ENCODE measurements around the gene SREK1.

The SREK1 gene

GRCh38 chr5:66174338-66174737 lies 30.2 kb downstream of the SREK1 start:
- no peaks in the 10 kb centered on the region for H3K27me3 Mint-ChIP-seq
- H3K36me3 Mint-ChIP-seq = peaks cover 64% of the 10 kb centered on the region
- no peak for DNase-seq
- H3K4me1 Mint-ChIP-seq = peaks cover 26% of the 10 kb centered on the region
- CTCF ChIA-PET = interaction anchor here (1.0 kb wide), 1 partner anchor 582 kb away, joined by 3 read pairs; no protein-coding TSS in a partner anchor
- no peak overlapping the region for H3K27ac Mint-ChIP-seq
- no peaks in the 10 kb centered on the region for H3K9me3 Mint-ChIP-seq
- no peak overlapping the region for H3K4me3 Mint-ChIP-seq

DNA sequence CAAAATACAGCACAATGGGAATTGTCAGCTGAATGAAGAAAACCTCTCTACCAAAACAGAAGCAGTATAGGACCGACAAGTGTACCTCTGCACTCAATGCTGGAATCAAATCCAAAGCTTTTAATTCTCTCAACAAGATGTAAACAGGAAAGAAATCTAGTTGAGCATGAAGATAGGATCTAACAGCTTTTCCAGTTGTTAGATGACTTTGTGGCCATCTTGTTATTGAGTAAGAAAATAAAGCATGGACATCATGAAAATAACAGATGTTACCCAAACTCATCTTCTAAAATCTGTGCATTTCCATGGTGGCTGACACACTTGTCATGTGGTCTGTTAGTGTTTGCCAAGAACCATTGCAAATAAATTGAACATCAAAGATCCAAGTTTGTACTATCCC lies 34.7 kb downstream of the SREK1 start:
- CTCF ChIA-PET = interaction anchor here (1.2 to 1.6 kb wide), 2 partner anchors 14 to 128 kb away, joined by 5 read pairs; no protein-coding TSS in a partner anchor
- H3K27me3 Mint-ChIP-seq = no peaks in the 10 kb centered on the region
- H3K27ac Mint-ChIP-seq = no peak overlapping the region
- H3K4me3 Mint-ChIP-seq = no peak overlapping the region
- no peak for DNase-seq
- H3K9me3 Mint-ChIP-seq = no peaks in the 10 kb centered on the region
- H3K4me1 Mint-ChIP-seq = peaks cover 6% of the 10 kb centered on the region
- H3K36me3 Mint-ChIP-seq = peaks cover 66% of the 10 kb centered on the region

DNA sequence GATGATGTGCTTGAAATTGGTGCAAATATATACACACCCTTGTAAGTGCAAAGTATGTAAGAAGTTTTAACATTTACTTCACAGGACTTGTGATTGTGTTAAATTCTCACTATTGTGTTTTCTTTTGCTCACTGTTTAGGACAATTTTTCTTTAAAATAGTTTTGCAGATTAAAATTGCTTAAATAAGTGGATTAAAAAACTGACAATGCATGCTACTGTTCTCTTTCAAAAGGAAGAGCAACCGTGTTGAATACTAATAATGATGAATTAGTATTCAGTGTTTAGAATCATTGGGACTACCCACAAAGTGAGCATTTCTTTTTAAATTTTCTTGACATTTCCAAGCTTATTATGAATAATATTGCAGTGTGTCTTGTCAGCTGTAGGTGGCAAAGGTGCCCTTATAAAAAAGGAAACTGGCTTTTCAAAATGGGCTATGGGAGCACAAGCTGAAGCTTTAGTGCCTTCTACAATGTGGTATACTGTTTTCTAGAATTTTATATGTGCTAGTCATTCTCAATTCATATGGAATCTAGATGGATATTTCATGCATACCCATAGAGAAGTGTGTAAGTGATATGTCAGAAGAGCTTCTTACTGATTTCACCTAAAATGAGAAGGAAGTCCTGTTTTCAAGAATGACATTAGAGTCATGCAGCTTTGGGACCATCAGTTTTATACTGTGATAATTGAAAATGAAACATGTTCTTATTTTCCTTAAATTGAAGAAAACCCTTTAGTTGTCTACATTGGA lies 35.4 kb downstream of the SREK1 start:
- Mint-ChIP-seq H3K4me3 (no peak overlapping the region), H3K9me3 (no peaks in the 10 kb centered on the region), H3K27ac (no peak overlapping the region), H3K36me3 (peaks cover 65% of the 10 kb centered on the region), H3K27me3 (no peaks in the 10 kb centered on the region), H3K4me1 (peaks cover 6% of the 10 kb centered on the region)
- no peak for DNase-seq
- CTCF ChIA-PET = interaction anchor here (1.2 to 2.1 kb wide), 3 partner anchors 8 to 127 kb away, joined by 5 to 13 read pairs (median 5); no protein-coding TSS in a partner anchor

GRCh38 chr5:66180282-66181155 lies 36.4 kb downstream of the SREK1 start:
- CTCF ChIA-PET = interaction anchor here (1.2 to 2.1 kb wide), 3 partner anchors 9 to 126 kb away, joined by 5 to 13 read pairs (median 5); no protein-coding TSS in a partner anchor
- Mint-ChIP-seq H3K27me3 (no peaks in the 10 kb centered on the region), H3K27ac (no peak overlapping the region), H3K4me1 (no peaks in the 10 kb centered on the region), H3K36me3 (peaks cover 62% of the 10 kb centered on the region), H3K4me3 (no peak overlapping the region), H3K9me3 (no peaks in the 10 kb centered on the region)
- DNase-seq = no peak

GRCh38 chr5:66186108-66186507 lies 42.0 kb downstream of the SREK1 start:
- CTCF ChIA-PET = interaction anchor here (1.0 to 1.2 kb wide), 2 partner anchors 120 to 443 kb away, joined by 3 to 4 read pairs; no protein-coding TSS in a partner anchor
- Mint-ChIP-seq H3K27ac (no peak overlapping the region), H3K36me3 (peaks cover 19% of the 10 kb centered on the region), H3K9me3 (no peaks in the 10 kb centered on the region), H3K4me3 (no peak overlapping the region), H3K27me3 (no peaks in the 10 kb centered on the region), H3K4me1 (no peaks in the 10 kb centered on the region)
- no peak for DNase-seq

GRCh38 chr5:66193419-66193818 lies 49.3 kb downstream of the SREK1 start:
- Mint-ChIP-seq H3K27ac (no peak overlapping the region), H3K4me3 (no peak overlapping the region), H3K36me3 (no peaks in the 10 kb centered on the region), H3K4me1 (no peaks in the 10 kb centered on the region), H3K9me3 (no peaks in the 10 kb centered on the region), H3K27me3 (no peaks in the 10 kb centered on the region)
- no peak for DNase-seq
- CTCF ChIA-PET = no interaction called here

DNA sequence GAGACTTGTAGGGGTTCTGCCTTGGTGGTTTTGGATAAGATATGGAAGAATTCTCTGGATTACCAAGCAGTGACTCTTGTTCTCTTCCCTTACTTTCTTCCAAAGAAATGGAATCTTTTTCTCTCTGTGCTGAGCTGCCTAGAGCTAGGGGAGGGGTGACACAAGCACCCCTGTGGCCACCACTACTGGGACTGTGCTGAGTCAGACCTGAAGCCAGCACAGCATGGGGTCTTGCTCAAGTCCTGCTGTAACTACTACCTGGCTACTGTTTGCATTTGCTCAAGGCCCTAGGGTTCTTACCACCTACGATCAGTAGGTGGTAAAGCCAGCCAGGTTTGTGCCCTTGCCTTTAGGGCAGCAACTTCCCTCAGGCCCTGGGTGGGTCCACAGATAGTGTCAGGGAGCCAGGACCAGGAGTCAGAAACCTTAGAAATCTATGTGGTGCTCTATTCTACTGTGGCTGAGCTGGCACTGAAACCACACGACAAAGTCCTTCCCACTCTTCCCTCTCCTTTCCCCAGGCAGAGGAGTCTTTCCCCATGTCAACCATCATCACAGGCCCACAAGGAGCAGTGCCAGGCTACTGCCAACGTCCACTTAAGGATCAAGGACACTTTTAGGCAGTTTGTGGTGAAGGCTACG lies 53.8 kb downstream of the SREK1 start:
- Mint-ChIP-seq H3K4me1 (no peaks in the 10 kb centered on the region), H3K36me3 (no peaks in the 10 kb centered on the region), H3K9me3 (peaks cover 2% of the 10 kb centered on the region), H3K27ac (no peak overlapping the region), H3K27me3 (peaks cover 3% of the 10 kb centered on the region), H3K4me3 (no peak overlapping the region)
- DNase-seq = no peak
- CTCF ChIA-PET = no interaction called here

DNA sequence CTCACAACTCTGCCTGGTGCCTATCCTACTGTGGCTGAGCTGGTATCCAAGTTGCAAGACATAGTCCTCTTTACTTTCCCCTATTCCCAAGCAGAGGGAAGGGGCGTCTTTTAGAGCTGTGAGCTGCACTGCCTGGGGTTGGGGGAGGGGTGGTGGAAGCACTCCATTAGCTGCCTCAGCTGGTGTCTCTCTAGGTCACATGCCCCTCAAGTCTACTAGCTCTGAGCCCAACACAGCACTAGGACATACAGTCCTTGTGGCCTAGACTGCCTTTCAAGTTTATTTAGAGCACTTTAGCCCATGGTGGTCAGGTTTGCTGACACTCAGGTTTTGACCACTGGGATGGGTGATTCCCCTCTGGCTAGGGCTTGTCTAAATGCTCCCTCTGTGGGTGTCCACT lies 54.7 kb downstream of the SREK1 start:
- CTCF ChIA-PET = interaction anchor here (0.6 kb wide), 1 partner anchor 555 kb away, joined by 4 read pairs; no protein-coding TSS in a partner anchor
- H3K36me3 Mint-ChIP-seq = no peaks in the 10 kb centered on the region
- peaks cover 2% of the 10 kb centered on the region for H3K9me3 Mint-ChIP-seq
- DNase-seq = no peak
- H3K27ac Mint-ChIP-seq = no peak overlapping the region
- no peak overlapping the region for H3K4me3 Mint-ChIP-seq
- H3K4me1 Mint-ChIP-seq = no peaks in the 10 kb centered on the region
- peaks cover 3% of the 10 kb centered on the region for H3K27me3 Mint-ChIP-seq

- peaks cover 2% of the 10 kb centered on the region for H3K9me3 Mint-ChIP-seq
- DNase-seq = no peak
- CTCF ChIA-PET = interaction anchor here (0.5 kb wide), 1 partner anchor 225 kb away, joined by 3 read pairs; no protein-coding TSS in a partner anchor
- peaks cover 3% of the 10 kb centered on the region for H3K27me3 Mint-ChIP-seq
- no peaks in the 10 kb centered on the region for H3K4me1 Mint-ChIP-seq
- no peaks in the 10 kb centered on the region for H3K36me3 Mint-ChIP-seq
- H3K27ac Mint-ChIP-seq = no peak overlapping the region
- no peak overlapping the region for H3K4me3 Mint-ChIP-seq
Observed at GRCh38 chr5:66203531-66203930, 59.4 kb downstream of the SREK1 start.

DNA sequence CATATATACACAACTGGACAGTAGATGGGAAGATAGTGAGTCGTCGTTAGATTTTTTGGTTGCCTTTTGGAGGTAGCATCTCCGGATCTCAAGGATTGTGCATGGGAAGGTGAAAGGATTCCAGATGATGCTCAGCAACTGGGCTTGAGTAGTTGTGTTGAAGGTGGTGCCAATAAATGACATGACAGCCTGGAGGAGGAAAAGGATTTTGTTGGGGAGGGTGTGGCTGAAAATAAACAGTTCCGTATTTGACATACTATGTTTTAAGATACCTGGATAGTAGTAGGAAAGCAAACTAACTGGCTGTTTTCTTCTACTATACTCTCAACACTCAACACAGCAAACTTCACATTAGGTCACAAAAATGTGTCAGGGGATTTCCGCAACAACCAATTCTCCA lies 62.4 kb downstream of the SREK1 start:
- H3K4me1 Mint-ChIP-seq = no peaks in the 10 kb centered on the region
- no peak for DNase-seq
- no peak overlapping the region for H3K4me3 Mint-ChIP-seq
- H3K9me3 Mint-ChIP-seq = peaks cover 2% of the 10 kb centered on the region
- CTCF ChIA-PET = no interaction called here
- H3K27ac Mint-ChIP-seq = no peak overlapping the region
- H3K36me3 Mint-ChIP-seq = no peaks in the 10 kb centered on the region
- no peaks in the 10 kb centered on the region for H3K27me3 Mint-ChIP-seq

GRCh38 chr5:66207800-66208561 lies 63.9 kb downstream of the SREK1 start:
- H3K4me1 Mint-ChIP-seq = no peaks in the 10 kb centered on the region
- H3K27me3 Mint-ChIP-seq = no peaks in the 10 kb centered on the region
- no peak overlapping the region for H3K4me3 Mint-ChIP-seq
- no peaks in the 10 kb centered on the region for H3K9me3 Mint-ChIP-seq
- H3K36me3 Mint-ChIP-seq = no peaks in the 10 kb centered on the region
- CTCF ChIA-PET = no interaction called here
- no peak for DNase-seq
- no peak overlapping the region for H3K27ac Mint-ChIP-seq

- Mint-ChIP-seq H3K36me3 (no peaks in the 10 kb centered on the region), H3K4me3 (no peak overlapping the region), H3K27me3 (no peaks in the 10 kb centered on the region), H3K4me1 (no peaks in the 10 kb centered on the region), H3K9me3 (no peaks in the 10 kb centered on the region), H3K27ac (no peak overlapping the region)
- no peak for DNase-seq
- CTCF ChIA-PET = no interaction called here
Observed at GRCh38 chr5:66209350-66209749, 65.2 kb downstream of the SREK1 start.

GRCh38 chr5:66209794-66210193 lies 65.7 kb downstream of the SREK1 start:
- Mint-ChIP-seq H3K4me3 (no peak overlapping the region), H3K27me3 (no peaks in the 10 kb centered on the region), H3K36me3 (no peaks in the 10 kb centered on the region), H3K27ac (no peak overlapping the region), H3K9me3 (no peaks in the 10 kb centered on the region), H3K4me1 (no peaks in the 10 kb centered on the region)
- CTCF ChIA-PET = no interaction called here
- no peak for DNase-seq

DNA sequence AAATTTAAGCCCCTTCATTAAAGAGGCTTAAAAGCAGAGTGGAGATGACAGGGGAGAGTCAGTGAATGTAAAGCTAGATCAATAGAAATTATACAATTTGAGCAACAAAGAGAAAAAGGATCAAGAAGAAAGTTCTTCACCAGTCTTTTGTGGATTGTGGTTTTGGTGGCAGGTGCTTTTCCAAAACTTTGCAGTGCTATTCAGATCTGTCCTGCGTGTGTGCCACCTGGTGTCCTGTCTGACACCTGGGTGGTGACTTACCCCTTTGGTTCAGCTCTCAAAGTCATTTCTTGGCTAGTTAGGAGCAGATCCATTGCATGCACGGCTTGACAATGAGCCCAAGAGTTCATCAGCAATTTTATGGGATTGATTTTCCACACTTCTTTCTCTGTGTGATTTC lies 69.4 kb downstream of the SREK1 start:
- no peaks in the 10 kb centered on the region for H3K4me1 Mint-ChIP-seq
- H3K4me3 Mint-ChIP-seq = no peak overlapping the region
- no peak overlapping the region for H3K27ac Mint-ChIP-seq
- DNase-seq = no peak
- H3K36me3 Mint-ChIP-seq = no peaks in the 10 kb centered on the region
- H3K9me3 Mint-ChIP-seq = no peaks in the 10 kb centered on the region
- CTCF ChIA-PET = no interaction called here
- H3K27me3 Mint-ChIP-seq = no peaks in the 10 kb centered on the region
